Gastroesophageal sphincter (tissue), 3 donors: ENCODE results near the gene HOXC9.

Experiments
- EP300 ChIP-seq: sonication (generic); formaldehyde crosslinking; IDR thresholded peaks from one replicate; pipeline ENCODE4 v1.6.1; 2017; ENCODE audit warnings: antibody characterized with exemption, mild to moderate bottlenecking
- POLR2A ChIP-seq, 2 donors: fragments of 450-650 bp; IDR thresholded peaks; one replicate each; pipeline ENCODE4 v1.6.1; 2017; ENCODE audit warnings: antibody characterized with exemption in 2 of 2, mild to moderate bottlenecking in 2 of 2, moderate library complexity in 1 of 2
- POLR2AphosphoS5 ChIP-seq: sonication (generic); formaldehyde crosslinking; IDR thresholded peaks from one replicate; pipeline ENCODE4 v1.6.1; 2017; ENCODE audit warnings: antibody characterized with exemption
- TF ChIP-seq, protein P1 (sequence below), 4 experiments: fragments of 200-600 bp in 2 of 4; fragments of 450-650 bp in 2 of 4; sonication (generic) in 1 of 4; IDR thresholded peaks; one replicate each; pipeline ENCODE4 v1.5.1; 2017 to 2019; ENCODE audit warnings: antibody characterized with exemption in 4 of 4, mild to moderate bottlenecking in 2 of 4, moderate library complexity in 2 of 4

- TF ChIP-seq POLR2A (IDR thresholded peaks at IDR 0.05) (no peak), POLR2AphosphoS5 (no peak), EP300 (no peak)
- TF ChIP-seq, protein P1, sequence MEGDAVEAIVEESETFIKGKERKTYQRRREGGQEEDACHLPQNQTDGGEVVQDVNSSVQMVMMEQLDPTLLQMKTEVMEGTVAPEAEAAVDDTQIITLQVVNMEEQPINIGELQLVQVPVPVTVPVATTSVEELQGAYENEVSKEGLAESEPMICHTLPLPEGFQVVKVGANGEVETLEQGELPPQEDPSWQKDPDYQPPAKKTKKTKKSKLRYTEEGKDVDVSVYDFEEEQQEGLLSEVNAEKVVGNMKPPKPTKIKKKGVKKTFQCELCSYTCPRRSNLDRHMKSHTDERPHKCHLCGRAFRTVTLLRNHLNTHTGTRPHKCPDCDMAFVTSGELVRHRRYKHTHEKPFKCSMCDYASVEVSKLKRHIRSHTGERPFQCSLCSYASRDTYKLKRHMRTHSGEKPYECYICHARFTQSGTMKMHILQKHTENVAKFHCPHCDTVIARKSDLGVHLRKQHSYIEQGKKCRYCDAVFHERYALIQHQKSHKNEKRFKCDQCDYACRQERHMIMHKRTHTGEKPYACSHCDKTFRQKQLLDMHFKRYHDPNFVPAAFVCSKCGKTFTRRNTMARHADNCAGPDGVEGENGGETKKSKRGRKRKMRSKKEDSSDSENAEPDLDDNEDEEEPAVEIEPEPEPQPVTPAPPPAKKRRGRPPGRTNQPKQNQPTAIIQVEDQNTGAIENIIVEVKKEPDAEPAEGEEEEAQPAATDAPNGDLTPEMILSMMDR (IDR thresholded peaks at IDR 0.05) = no peak
These were observed 18.6 kb downstream of the HOXC9 start for GRCh38 chr12:54018468-54018984.
